CD4-positive, alpha-beta T cell treated with Interleukin-10 for 1 hour (primary cell): Measurements from ENCODE around the gene PCDHA9.
A peak's percentile ranks its signal among the peaks of the same experiment; 100 is the strongest.
"Not testable (repeated sequence)": the region's sequence is repeated elsewhere in the genome, so short reads cannot be mapped to it uniquely, and the experiment has no call there.

Source experiments
- DNase-seq: peaks from one replicate; pipeline ENCODE4 v3.0.0-alpha.2; 2020

Gene PCDHA9

DNA sequence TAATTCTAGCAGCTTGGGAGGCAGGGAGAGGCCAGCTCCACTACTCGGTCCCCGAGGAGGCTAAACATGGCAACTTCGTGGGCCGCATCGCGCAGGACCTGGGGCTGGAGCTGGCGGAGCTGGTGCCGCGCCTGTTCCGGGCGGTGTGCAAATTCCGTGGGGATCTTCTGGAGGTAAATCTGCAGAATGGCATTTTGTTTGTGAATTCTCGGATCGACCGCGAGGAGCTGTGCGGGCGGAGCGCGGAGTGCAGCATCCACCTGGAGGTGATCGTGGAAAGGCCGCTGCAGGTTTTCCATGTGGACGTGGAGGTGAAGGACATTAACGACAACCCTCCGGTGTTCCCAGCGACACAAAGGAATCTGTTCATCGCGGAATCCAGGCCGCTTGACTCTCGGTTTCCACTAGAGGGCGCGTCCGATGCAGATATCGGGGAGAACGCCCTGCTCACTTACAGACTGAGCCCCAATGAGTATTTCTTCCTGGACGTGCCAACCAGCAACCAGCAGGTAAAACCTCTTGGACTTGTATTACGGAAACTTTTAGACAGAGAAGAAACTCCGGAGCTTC is 13.7 kb upstream of the PCDHA9 start:
- not testable (repeated sequence) for DNase-seq

- no peak for DNase-seq
Observed at GRCh38 chr5:140835622-140836510, 12.3 kb upstream of the PCDHA9 start.

- peak; percentile 4 for DNase-seq
Observed at GRCh38 chr5:140840978-140841962, 6.9 kb upstream of the PCDHA9 start, which contains the start of gene PCDHA8. TSS of gene PCDHA8 (plus strand) at chr5:140841187. CDS start at chr5:140841322, 135 bp downstream.

DNA sequence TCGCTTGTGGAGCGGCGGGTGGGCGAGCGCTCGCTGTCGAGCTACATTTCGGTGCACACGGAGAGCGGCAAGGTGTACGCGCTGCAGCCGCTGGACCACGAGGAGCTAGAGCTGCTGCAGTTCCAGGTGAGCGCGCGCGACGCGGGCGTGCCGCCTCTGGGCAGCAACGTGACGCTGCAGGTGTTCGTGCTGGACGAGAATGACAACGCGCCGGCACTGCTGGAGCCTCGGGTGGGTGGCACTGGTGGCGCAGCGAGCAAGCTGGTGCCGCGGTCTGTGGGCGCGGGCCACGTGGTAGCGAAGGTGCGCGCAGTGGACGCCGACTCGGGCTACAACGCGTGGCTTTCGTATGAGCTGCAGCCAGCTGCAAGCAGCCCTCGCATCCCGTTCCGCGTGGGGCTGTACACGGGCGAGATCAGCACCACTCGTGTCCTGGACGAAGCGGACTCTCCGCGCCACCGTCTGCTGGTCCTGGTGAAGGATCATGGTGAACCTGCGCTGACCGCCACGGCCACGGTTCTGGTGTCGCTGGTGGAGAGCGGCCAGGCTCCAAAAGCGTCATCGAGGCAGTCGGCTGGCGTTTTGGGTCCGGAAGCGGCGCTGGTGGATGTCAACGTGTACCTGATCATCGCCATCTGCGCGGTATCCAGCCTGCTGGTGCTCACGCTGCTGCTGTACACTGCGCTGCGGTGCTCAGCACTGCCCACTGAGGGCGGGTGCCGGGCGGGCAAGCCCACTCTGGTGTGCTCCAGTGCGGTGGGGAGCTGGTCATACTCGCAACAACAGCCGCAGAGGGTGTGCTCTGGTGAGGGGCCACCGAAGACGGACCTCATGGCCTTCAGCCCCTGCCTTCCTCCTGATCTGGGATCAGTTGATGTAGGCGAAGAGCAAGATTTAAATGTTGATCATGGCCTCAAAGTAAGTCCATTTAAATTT is 5.1 kb upstream of the PCDHA9 start:
- DNase-seq: no peak

DNA sequence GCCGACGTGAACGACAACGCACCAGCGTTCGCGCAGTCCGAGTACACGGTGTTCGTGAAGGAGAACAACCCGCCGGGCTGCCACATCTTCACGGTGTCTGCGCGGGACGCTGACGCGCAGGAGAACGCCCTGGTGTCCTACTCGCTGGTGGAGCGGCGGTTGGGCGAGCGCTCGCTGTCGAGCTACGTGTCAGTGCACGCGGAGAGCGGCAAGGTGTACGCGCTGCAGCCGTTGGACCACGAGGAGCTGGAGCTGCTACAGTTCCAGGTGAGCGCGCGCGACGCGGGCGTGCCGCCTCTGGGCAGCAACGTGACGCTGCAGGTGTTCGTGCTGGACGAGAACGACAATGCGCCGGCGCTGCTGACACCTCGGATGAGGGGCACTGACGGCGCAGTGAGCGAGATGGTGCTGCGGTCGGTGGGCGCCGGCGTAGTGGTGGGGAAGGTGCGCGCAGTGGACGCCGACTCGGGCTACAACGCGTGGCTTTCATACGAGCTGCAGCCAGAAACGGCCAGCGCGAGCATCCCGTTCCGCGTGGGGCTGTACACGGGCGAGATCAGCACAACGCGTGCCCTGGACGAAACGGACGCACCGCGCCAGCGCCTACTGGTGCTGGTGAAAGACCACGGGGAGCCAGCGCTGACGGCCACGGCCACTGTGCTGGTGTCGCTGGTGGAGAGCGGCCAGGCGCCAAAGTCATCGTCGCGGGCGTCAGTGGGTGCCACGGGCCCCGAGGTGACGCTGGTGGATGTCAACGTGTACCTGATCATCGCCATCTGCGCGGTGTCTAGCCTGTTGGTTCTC is 1.9 kb downstream of the PCDHA9 start:
- not testable (repeated sequence) for DNase-seq

- DNase-seq: no peak
Observed at GRCh38 chr5:140855772-140856674, 7.8 kb downstream of the PCDHA9 start, which contains the start of gene PCDHA10. TSS of gene PCDHA10 (plus strand) at chr5:140855897. CDS start at chr5:140856049, 152 bp downstream.

DNA sequence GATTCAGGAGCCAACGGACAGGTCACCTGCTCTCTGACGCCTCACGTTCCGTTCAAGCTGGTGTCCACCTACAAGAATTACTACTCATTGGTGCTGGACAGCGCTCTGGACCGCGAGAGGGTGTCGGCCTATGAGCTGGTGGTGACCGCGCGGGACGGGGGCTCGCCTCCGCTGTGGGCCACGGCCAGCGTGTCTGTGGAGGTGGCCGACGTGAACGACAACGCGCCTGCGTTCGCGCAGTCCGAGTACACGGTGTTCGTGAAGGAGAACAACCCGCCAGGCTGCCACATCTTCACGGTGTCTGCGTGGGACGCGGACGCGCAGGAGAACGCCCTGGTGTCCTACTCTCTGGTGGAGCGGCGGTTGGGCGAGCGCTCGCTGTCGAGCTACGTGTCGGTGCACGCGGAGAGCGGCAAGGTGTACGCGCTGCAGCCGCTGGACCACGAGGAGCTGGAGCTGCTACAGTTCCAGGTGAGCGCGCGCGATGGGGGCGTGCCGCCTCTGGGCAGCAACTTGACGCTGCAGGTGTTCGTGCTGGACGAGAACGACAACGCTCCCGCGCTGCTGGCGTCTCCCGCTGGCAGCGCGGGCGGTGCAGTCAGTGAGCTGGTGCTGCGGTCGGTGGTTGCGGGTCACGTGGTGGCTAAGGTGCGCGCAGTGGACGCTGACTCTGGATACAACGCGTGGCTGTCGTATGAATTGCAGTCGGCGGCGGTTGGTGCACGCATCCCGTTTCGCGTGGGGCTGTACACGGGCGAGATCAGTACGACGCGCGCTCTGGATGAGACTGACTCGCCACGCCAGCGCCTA is 9.2 kb downstream of the PCDHA9 start:
- DNase-seq: no peak

DNA sequence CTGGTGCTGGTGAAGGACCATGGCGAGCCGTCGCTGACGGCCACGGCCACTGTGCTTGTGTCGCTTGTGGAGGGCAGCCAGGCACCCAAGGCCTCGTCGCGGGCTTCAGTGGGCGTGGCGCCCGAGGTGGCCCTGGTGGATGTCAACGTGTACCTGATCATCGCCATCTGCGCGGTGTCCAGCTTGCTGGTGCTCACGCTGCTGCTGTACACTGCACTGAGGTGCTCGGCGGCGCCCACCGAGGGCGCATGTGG is 9.7 kb downstream of the PCDHA9 start:
- DNase-seq: no peak

- DNase-seq: no peak
Observed at GRCh38 chr5:140862441-140863295, 14.5 kb downstream of the PCDHA9 start.

DNA sequence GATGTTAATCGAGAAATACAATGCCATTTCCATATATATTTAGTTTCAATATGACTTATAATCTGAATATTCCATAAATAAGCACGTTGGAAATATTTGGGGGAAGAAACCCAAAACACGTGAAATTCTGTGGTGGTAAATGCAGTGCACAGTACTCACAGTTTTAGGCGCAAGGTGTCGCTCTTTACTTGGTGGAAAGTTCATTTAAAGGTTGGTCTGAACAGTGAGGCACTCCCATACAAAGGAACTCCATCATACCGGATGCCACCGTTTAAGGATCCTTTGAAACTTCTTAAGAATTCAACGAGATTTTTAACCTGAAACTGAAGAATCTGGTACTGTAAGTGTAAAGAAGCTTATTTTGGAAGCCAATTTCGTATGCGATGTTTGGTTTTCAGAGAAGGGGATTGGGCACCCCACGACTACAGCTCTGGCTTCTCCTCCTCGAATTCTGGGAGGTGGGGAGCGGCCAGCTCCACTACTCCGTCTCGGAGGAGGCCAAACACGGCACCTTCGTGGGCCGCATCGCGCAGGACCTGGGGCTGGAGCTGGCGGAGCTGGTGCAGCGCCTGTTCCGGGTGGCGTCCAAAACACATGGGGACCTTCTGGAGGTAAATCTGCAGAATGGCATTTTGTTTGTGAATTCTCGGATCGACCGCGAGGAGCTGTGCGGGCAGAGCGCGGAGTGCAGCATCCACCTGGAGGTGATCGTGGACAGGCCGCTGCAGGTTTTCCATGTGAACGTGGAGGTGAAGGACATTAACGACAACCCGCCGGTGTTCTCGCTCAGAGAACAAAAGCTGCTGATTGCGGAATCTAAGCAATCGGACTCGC is 20.8 kb downstream of the PCDHA9 start, which contains the start of gene PCDHA11:
TSS of gene PCDHA11 (plus strand) at position 237 of the 834 bp plus-strand sequence. CDS start at position 384, 147 bp downstream.
- DNase-seq: no peak

GRCh38 chr5:140869555-140869886 is 21.3 kb downstream of the PCDHA9 start:
- DNase-seq: no peak

- DNase-seq: no peak
Observed at GRCh38 chr5:140870221-140871201, 22.3 kb downstream of the PCDHA9 start.

GRCh38 chr5:140875085-140876065 is 27.2 kb downstream of the PCDHA9 start, which contains the start of gene PCDHA12:
TSS of gene PCDHA12 (plus strand) at chr5:140875308. CDS start at chr5:140875473, 165 bp downstream.
- DNase-seq: no peak

GRCh38 chr5:140876541-140877261 is 28.5 kb downstream of the PCDHA9 start:
- not testable (repeated sequence) for DNase-seq
